Activated naive CD4-positive, alpha-beta T cell treated with anti-CD3 and anti-CD28 coated beads, Interleukin-2, amount 50 U/mL, for 24 hours (primary cell): ENCODE data around the gene STAC2.
"Not testable (repeated sequence)": the region's sequence is repeated elsewhere in the genome, so short reads cannot be mapped to it uniquely, and the experiment has no call there.

Experiments used
- H3K27ac Mint-ChIP-seq: one replicate; pipeline ENCODE4 v1.8.0; 2021; ENCODE audit warnings: mild to moderate bottlenecking, mixed read lengths
- H3K27me3 Mint-ChIP-seq: one replicate; pipeline ENCODE4 v1.8.0; 2021; ENCODE audit warnings: mixed read lengths
- H3K36me3 Mint-ChIP-seq: one replicate; pipeline ENCODE4 v1.8.0; 2021; ENCODE audit warnings: mixed read lengths
- H3K4me1 Mint-ChIP-seq: one replicate; pipeline ENCODE4 v1.8.0; 2021; ENCODE audit warnings: mixed read lengths
- H3K4me3 Mint-ChIP-seq: one replicate; pipeline ENCODE4 v1.8.0; 2021; ENCODE audit warnings: mild to moderate bottlenecking, mixed read lengths
- H3K9me3 Mint-ChIP-seq: one replicate; pipeline ENCODE4 v1.8.0; 2021; ENCODE audit warnings: mixed read lengths

The STAC2 gene

GRCh38 chr17:39168503-39168902, 57.2 kb downstream of the STAC2 start:
- H3K27me3 Mint-ChIP-seq, result peaks cover 15% of the 10 kb centered on the region
- H3K27ac Mint-ChIP-seq, H3K9me3 Mint-ChIP-seq, H3K4me3 Mint-ChIP-seq, H3K36me3 Mint-ChIP-seq: not testable (repeated sequence)
- peaks cover 29% of the 10 kb centered on the region for H3K4me1 Mint-ChIP-seq

GRCh38 chr17:39167476-39167875, 58.3 kb downstream of the STAC2 start:
- no peak overlapping the region for H3K27ac Mint-ChIP-seq
- H3K4me1 Mint-ChIP-seq, result peaks cover 20% of the 10 kb centered on the region

GRCh38 chr17:39166437-39167335, 59.1 kb downstream of the STAC2 start:
- no peaks in the 10 kb centered on the region for H3K36me3 Mint-ChIP-seq
- H3K9me3 Mint-ChIP-seq, result no peaks in the 10 kb centered on the region
- H3K27ac Mint-ChIP-seq, result no peak overlapping the region
- H3K27me3 Mint-ChIP-seq, result peaks cover 16% of the 10 kb centered on the region
- peak overlapping the region; percentile 43 for H3K4me3 Mint-ChIP-seq
- H3K4me1 Mint-ChIP-seq, result peaks cover 16% of the 10 kb centered on the region

More at GRCh38 chr17:39167476-39167875, 58.3 kb downstream of the STAC2 start:
- peaks cover 16% of the 10 kb centered on the region for H3K27me3 Mint-ChIP-seq
- no peaks in the 10 kb centered on the region for H3K36me3 Mint-ChIP-seq
- no peaks in the 10 kb centered on the region for H3K9me3 Mint-ChIP-seq
- no peak overlapping the region for H3K4me3 Mint-ChIP-seq

DNA sequence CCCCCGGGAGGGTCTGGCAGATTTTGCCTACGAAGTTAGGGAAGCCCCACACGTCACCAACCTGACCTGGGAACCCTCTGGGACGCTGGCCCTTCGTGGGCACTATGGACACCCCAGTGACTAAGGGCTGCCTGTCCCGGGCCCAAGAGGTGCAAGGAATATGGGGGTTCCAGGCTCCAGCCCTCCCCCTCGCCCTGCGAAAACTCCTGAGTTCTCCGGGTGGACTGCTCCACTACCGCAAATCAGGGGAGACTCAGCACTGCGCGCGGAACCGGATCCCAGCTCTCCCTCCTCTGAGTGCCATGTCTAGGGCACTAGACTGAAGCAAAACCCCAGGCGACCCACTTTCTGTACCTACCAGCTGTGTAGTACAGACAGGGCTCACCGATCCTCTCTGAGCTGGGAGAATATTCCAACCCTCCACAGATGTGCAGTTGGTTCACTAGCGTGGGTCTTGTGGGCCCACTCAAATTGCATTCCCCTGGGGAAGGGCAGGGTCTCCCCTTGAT, 59.9 kb downstream of the STAC2 start, which contains the start of gene ARL5C:
TSS of gene ARL5C (minus strand) at position 321 of the 509 bp plus-strand sequence. CDS start 401 bp downstream, outside the sequence.
- Mint-ChIP-seq H3K4me3 (peak within 1 kb of the TSS; percentile 90), H3K27ac (no peak within 1 kb of the TSS), H3K9me3 (no peaks in the 10 kb centered on the region), H3K4me1 (peaks cover 16% of the 10 kb centered on the region), H3K27me3 (peaks cover 16% of the 10 kb centered on the region), H3K36me3 (no peaks in the 10 kb centered on the region)

GRCh38 chr17:39165178-39165840, 60.4 kb downstream of the STAC2 start:
- Mint-ChIP-seq H3K9me3 (no peaks in the 10 kb centered on the region), H3K4me3 (peak overlapping the region; percentile 90), H3K4me1 (peaks cover 16% of the 10 kb centered on the region), H3K27ac (no peak overlapping the region), H3K27me3 (peaks cover 16% of the 10 kb centered on the region), H3K36me3 (no peaks in the 10 kb centered on the region)

GRCh38 chr17:39164675-39165143, 61.0 kb downstream of the STAC2 start:
- peak overlapping the region; percentile 90 for H3K4me3 Mint-ChIP-seq
- peak overlapping the region; percentile 37 for H3K27ac Mint-ChIP-seq
- H3K4me1 Mint-ChIP-seq, result peaks cover 16% of the 10 kb centered on the region
- H3K36me3 Mint-ChIP-seq, result no peaks in the 10 kb centered on the region
- peaks cover 16% of the 10 kb centered on the region for H3K27me3 Mint-ChIP-seq
- H3K9me3 Mint-ChIP-seq, result no peaks in the 10 kb centered on the region

DNA sequence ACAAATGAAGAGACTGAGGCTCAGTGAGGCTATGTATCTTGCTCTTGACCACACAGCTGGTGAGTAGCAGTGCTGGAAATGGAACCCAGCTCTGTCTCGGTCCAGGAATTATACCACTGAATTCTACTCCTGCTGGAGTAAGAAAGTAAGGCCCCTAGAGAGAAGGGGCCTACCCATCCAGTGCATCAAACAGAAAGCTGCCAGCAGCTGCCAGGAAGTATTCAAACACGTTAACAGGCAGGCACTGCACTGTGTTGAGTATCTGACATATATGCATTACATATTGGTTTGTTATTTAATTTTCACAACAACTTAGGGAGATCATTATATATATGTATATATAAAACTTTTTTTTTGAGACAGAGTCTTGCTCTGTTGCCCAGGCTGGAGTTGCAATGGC, 63.8 kb downstream of the STAC2 start:
- H3K27ac Mint-ChIP-seq, result no peak overlapping the region
- H3K27me3 Mint-ChIP-seq, result peaks cover 10% of the 10 kb centered on the region
- H3K4me3 Mint-ChIP-seq, result no peak overlapping the region
- peaks cover 9% of the 10 kb centered on the region for H3K4me1 Mint-ChIP-seq
- no peaks in the 10 kb centered on the region for H3K36me3 Mint-ChIP-seq
- no peaks in the 10 kb centered on the region for H3K9me3 Mint-ChIP-seq
